Psoas muscle (tissue), 8 donors: ENCODE data around the gene CMSS1. TPM values are rescaled to one million over a fixed set of nuclear protein-coding genes. Genes with fewer than 3 reads are reported as not detected.

Experiments used
- ATAC-seq, 4 donors: fragments of 200-7000 bp; cut with Tn5 transposase; one replicate each; pipeline ENCODE4 v1.9.1; 2020; ENCODE audit warnings: moderate library complexity in 3 of 4, mild to moderate bottlenecking in 2 of 4
- DNase-seq, 2 donors: peaks; one replicate each; pipeline ENCODE4 v3.0.0-alpha.2; 2020
- H3K27ac ChIP-seq: fragments of 200-600 bp; one replicate; pipeline ENCODE4 v1.8.0; 2022
- H3K27me3 ChIP-seq, 3 donors: fragments of 200-600 bp in 1 of 3; one replicate each; pipeline versions ENCODE4 v1.6.1 to v1.8.0; 2013 to 2022; ENCODE audit warnings: low read length in 2 of 3, mild to moderate bottlenecking in 2 of 3, moderate library complexity in 1 of 3; ENCODE audit not compliant: insufficient read depth in 3 of 3
- H3K36me3 ChIP-seq, 2 donors: fragments of 200-600 bp in 1 of 2; one replicate each; pipeline versions ENCODE4 v1.6.1 to v1.8.0; 2013 to 2022; ENCODE audit warnings: low read depth in 1 of 2, mild to moderate bottlenecking in 1 of 2, moderate library complexity in 1 of 2; ENCODE audit not compliant: insufficient read depth in 1 of 2
- H3K4me1 ChIP-seq: fragments of 200-600 bp; one replicate; pipeline ENCODE4 v1.8.0; 2022
- H3K4me3 ChIP-seq: fragments of 200-600 bp; one replicate; pipeline ENCODE4 v1.8.0; 2022; ENCODE audit warnings: mild to moderate bottlenecking
- H3K9me3 ChIP-seq: fragments of 200-600 bp; one replicate; pipeline ENCODE4 v1.8.0; 2022
- CTCF ChIP-seq: fragments of 200-600 bp; IDR thresholded peaks from one replicate; pipeline ENCODE4 v1.8.0; 2022; ENCODE audit warnings: antibody characterized with exemption
- WGBS, 3 donors: extraction: QIAGEN DNeasy Blood & Tissue Kit; methylation state at CpG; one replicate each; pipeline versions ENCODE4 v1.1.6 to v1.1.7; 2013; 5-methylcytosine and 5-hydroxymethylcytosine counted together
- intact Hi-C, 2 donors: fragments of 100-400 bp; cut with DNase I; formaldehyde crosslinking; loops; one replicate each; pipeline versions ENCODE4 v1.11.0 to v1.14.2; 2022
- polyA plus RNA-seq, 3 donors: library from polyadenylated mRNA; stranded (reverse); fragments of 200-250 nt; gene quantifications; one replicate each; pipeline ENCODE4 v1.2.3, GENCODE V29; 2013
- total RNA-seq, 4 donors: library from RNA; stranded (reverse); fragmentation: NEBNext Ultra II Directional in 2 of 4; extraction: Animal tissue kit (Norgen Biotek cat#: 25700) in 2 of 4; gene quantifications; one replicate each; pipeline versions ENCODE4 v1.2.1 to v1.2.4, GENCODE V29; 2021 to 2023
- donor health status: healthy with polysubstance abuse.
- donor health status: DM: no; HTN: no; CAD: no; lungs with moderate emphysema.
- donor health status: Bipolar disorder and iron deficiency.
- donor health status: healthy.
- donor health status: DM: yes; HTN: yes; CAD: no.
- donor health status: DM: no; HTN: no; CAD: no.
- donor health status: DM: no; HTN: no; CAD: no.
- donor health status: DM: yes; HTN: yes; CAD: no.

Gene CMSS1
- total and polyA plus RNA-seq, 7 donors = 18.4 to 174 (median 58.8) TPM

DNA sequence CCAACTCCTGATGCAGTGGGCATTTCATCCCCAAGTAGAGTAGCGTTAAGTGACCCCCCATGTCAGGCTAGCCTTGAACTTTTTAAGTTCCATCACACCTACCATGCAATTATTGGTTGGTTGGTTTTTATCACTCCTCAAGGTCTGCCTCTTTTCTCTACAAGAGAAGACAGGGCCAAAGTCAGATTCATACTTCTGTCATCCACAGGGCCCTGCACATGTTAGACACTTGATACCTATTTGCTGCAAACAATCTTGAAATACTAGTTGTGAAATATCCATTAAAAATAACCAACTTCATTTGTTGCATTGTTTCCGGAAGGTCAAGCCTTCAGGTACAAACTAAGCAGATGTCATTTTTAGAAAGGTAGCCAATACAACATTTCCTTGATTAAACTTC, 1.2 kb downstream of the CMSS1 start:
- DNase-seq (no peak), ATAC-seq (peak; percentile 34 to 56 (median 44))
- no peaks in the 10 kb centered on the region for H3K9me3 ChIP-seq
- H3K4me3 ChIP-seq = peak overlapping the region; percentile 85
- peaks cover 32% of the 10 kb centered on the region for H3K4me1 ChIP-seq
- H3K36me3 ChIP-seq = no peaks in the 10 kb centered on the region
- H3K27me3 ChIP-seq = no peaks in the 10 kb centered on the region
- intact Hi-C loops = loop anchor here in 1 of 2 donors (10.0 kb wide), 1 partner anchor 886 kb away; the partner anchor contains the start of gene TFG
- 75 to 79% (median 78%) methylated on average over 2 of the region's 2 CpGs for WGBS, 3 donors
- TF ChIP-seq CTCF = no peak
- H3K27ac ChIP-seq = peak overlapping the region; percentile 98

GRCh38 chr3:99823723-99824711, 6.4 kb downstream of the CMSS1 start:
- TF ChIP-seq CTCF = no peak
- WGBS, 3 donors = 52 to 72% (median 60%) methylated on average over 14 of the region's 14 CpGs
- peaks cover 39% of the 10 kb centered on the region for H3K4me1 ChIP-seq
- no peak overlapping the region for H3K4me3 ChIP-seq
- no peaks in the 10 kb centered on the region for H3K36me3 ChIP-seq
- intact Hi-C loops = loop anchor here in 1 of 2 donors (10.0 kb wide), 1 partner anchor 771 kb away; no protein-coding TSS in a partner anchor
- DNase-seq (no peak), ATAC-seq (peak; percentile 56 to 69 (median 66))
- no peaks in the 10 kb centered on the region for H3K27me3 ChIP-seq
- H3K9me3 ChIP-seq = no peaks in the 10 kb centered on the region
- H3K27ac ChIP-seq = peak overlapping the region; percentile 66

- Histone ChIP-seq H3K4me1 (peaks cover 36% of the 10 kb centered on the region), H3K4me3 (no peak overlapping the region), H3K27ac (peak overlapping the region; percentile 66), H3K27me3 (no peaks in the 10 kb centered on the region), H3K36me3 (peaks cover 0 to 10% of the 10 kb centered on the region in 2 donors), H3K9me3 (no peaks in the 10 kb centered on the region)
- WGBS, 3 donors = 30 to 54% (median 37%) methylated on average over 3 of the region's 3 CpGs
- intact Hi-C loops = loop anchor here in 1 of 2 donors (10.0 kb wide), 1 partner anchor 770 kb away; no protein-coding TSS in a partner anchor
- ATAC-seq (peak; percentile 37 to 70 (median 62)), DNase-seq (no peak)
- no peak for TF ChIP-seq CTCF
These were observed 7.5 kb downstream of the CMSS1 start for GRCh38 chr3:99825004-99825640.

GRCh38 chr3:99829844-99830243, 12.2 kb downstream of the CMSS1 start:
- DNase-seq = no peak
- Histone ChIP-seq H3K36me3 (peaks cover 0 to 16% of the 10 kb centered on the region in 2 donors), H3K27me3 (no peaks in the 10 kb centered on the region), H3K9me3 (no peaks in the 10 kb centered on the region), H3K4me1 (peaks cover 17% of the 10 kb centered on the region), H3K27ac (no peak overlapping the region), H3K4me3 (no peak overlapping the region)
- no peak for TF ChIP-seq CTCF
- intact Hi-C loops = loop anchor here (10.0 kb wide), 2 partner anchors 505 to 765 kb away; partner anchors contain the start of gene NIT2 (in 1 of the 2)
- 92 to 97% (median 95%) methylated on average over 3 of the region's 3 CpGs for WGBS, 3 donors
- ATAC-seq = no peak
